Spinal cord (tissue), 10 donors: Measurements from ENCODE around the gene MAP4K2. TPM values are rescaled to one million over a fixed set of nuclear protein-coding genes. Genes with fewer than 3 reads are reported as not detected.

Experiments
- DNase-seq, 6 donors: peaks; one replicate each; pipeline versions ENCODE4 v3.0.0 to v3.0.0-alpha.2; 2013 to 2015; ENCODE audit warnings: low spot score in 6 of 6, low read depth in 4 of 6
- H3K27ac ChIP-seq: one replicate; pipeline ENCODE4 v1.5.1; 2013; ENCODE audit warnings: low read depth, low read length, control low read depth
- H3K27me3 ChIP-seq: one replicate; pipeline ENCODE4 v1.6.1; 2013; ENCODE audit warnings: low read length; ENCODE audit not compliant: control insufficient read depth, insufficient read depth
- H3K36me3 ChIP-seq: one replicate; pipeline ENCODE4 v1.6.1; 2013; ENCODE audit warnings: low read length; ENCODE audit not compliant: control insufficient read depth, insufficient read depth
- H3K4me1 ChIP-seq: one replicate; pipeline ENCODE4 v1.6.1; 2013; ENCODE audit warnings: low read length; ENCODE audit not compliant: control insufficient read depth, insufficient read depth
- H3K4me3 ChIP-seq: one replicate; pipeline ENCODE4 v1.5.1; 2013; ENCODE audit warnings: low read depth, low read length, control low read depth
- H3K9me3 ChIP-seq: one replicate; pipeline ENCODE4 v1.6.1; 2013; ENCODE audit warnings: low read length; ENCODE audit not compliant: control insufficient read depth, insufficient read depth
- WGBS: methylation state at CpG from one replicate; pipeline ENCODE4 v1.1.5; 2013; ENCODE audit warnings: missing lambda C conversion rate; ENCODE audit not compliant: insufficient coverage; 5-methylcytosine and 5-hydroxymethylcytosine counted together
- polyA plus RNA-seq, 2 donors: library from polyadenylated mRNA; unstranded; fragments of 120-200 nt; gene quantifications; one replicate each; pipeline ENCODE4 v1.2.1, GENCODE V29; 2013; ENCODE audit not compliant: insufficient read length in 2 of 2
- total RNA-seq, 2 donors: library from RNA; depleted of rRNA in 1 of 2; stranded (reverse); fragments of 120-200 nt in 1 of 2; fragments of >200 nt in 1 of 2; gene quantifications; one replicate each; pipeline versions ENCODE4 v1.2.3 to v1.2.4, GENCODE V29; 2013 to 2014
- donor health status: healthy.

Gene MAP4K2
- total and polyA plus RNA-seq, 4 donors, result 15.3 to 47.7 (median 31.1) TPM

GRCh38 chr11:64755681-64756361, 47.2 kb downstream of the MAP4K2 start:
- Histone ChIP-seq H3K4me3 (no peak overlapping the region), H3K27me3 (no peaks in the 10 kb centered on the region), H3K27ac (no peak overlapping the region), H3K9me3 (no peaks in the 10 kb centered on the region), H3K36me3 (peaks cover 26% of the 10 kb centered on the region), H3K4me1 (peaks cover 24% of the 10 kb centered on the region)
- 69% methylated on average over 7 of the region's 13 CpGs for WGBS
- no peak for DNase-seq

- H3K4me3 ChIP-seq, result no peak overlapping the region
- WGBS, result 88% methylated on average over 21 of the region's 21 CpGs
- no peak overlapping the region for H3K27ac ChIP-seq
- H3K27me3 ChIP-seq, result no peaks in the 10 kb centered on the region
- no peak for DNase-seq
- H3K4me1 ChIP-seq, result peaks cover 17% of the 10 kb centered on the region
- H3K9me3 ChIP-seq, result no peaks in the 10 kb centered on the region
- peaks cover 23% of the 10 kb centered on the region for H3K36me3 ChIP-seq
Measured at GRCh38 chr11:64754919-64755662, 47.9 kb downstream of the MAP4K2 start.

- Histone ChIP-seq H3K27ac (no peak overlapping the region), H3K9me3 (no peaks in the 10 kb centered on the region), H3K36me3 (peaks cover 17% of the 10 kb centered on the region), H3K4me1 (peaks cover 9% of the 10 kb centered on the region), H3K4me3 (no peak overlapping the region), H3K27me3 (no peaks in the 10 kb centered on the region)
- no peak for DNase-seq
- 88% methylated on average over 23 of the region's 26 CpGs for WGBS
Measured at GRCh38 chr11:64754124-64754918, 48.7 kb downstream of the MAP4K2 start.

- H3K4me1 ChIP-seq, result peaks cover 2% of the 10 kb centered on the region
- H3K27ac ChIP-seq, result no peak overlapping the region
- no peaks in the 10 kb centered on the region for H3K9me3 ChIP-seq
- 96% methylated on average over 35 of the region's 43 CpGs for whole genome bisulfite sequencing
- no peaks in the 10 kb centered on the region for H3K27me3 ChIP-seq
- peaks cover 17% of the 10 kb centered on the region for H3K36me3 ChIP-seq
- no peak for DNase-seq
- H3K4me3 ChIP-seq, result no peak overlapping the region
Measured at GRCh38 chr11:64753380-64754123, 49.5 kb downstream of the MAP4K2 start.

GRCh38 chr11:64753019-64753379, 50.0 kb downstream of the MAP4K2 start:
- Histone ChIP-seq H3K4me1 (no peaks in the 10 kb centered on the region), H3K9me3 (no peaks in the 10 kb centered on the region), H3K27me3 (no peaks in the 10 kb centered on the region), H3K4me3 (no peak overlapping the region), H3K27ac (no peak overlapping the region), H3K36me3 (peaks cover 17% of the 10 kb centered on the region)
- 81% methylated on average over 7 of the region's 7 CpGs for WGBS
- no peak for DNase-seq

- Histone ChIP-seq H3K9me3 (no peaks in the 10 kb centered on the region), H3K4me1 (no peaks in the 10 kb centered on the region), H3K27ac (no peak overlapping the region), H3K27me3 (no peaks in the 10 kb centered on the region), H3K36me3 (peaks cover 17% of the 10 kb centered on the region), H3K4me3 (no peak overlapping the region)
- peak in 1 of 6 donors; percentile 31 for DNase-seq
- WGBS, result 58% methylated on average over 14 of the region's 14 CpGs
Measured at GRCh38 chr11:64752175-64752970, 50.6 kb downstream of the MAP4K2 start.

- DNase-seq, result no peak
- Histone ChIP-seq H3K9me3 (no peaks in the 10 kb centered on the region), H3K27ac (no peak overlapping the region), H3K4me1 (peaks cover 2% of the 10 kb centered on the region), H3K27me3 (no peaks in the 10 kb centered on the region), H3K4me3 (no peak overlapping the region), H3K36me3 (peaks cover 17% of the 10 kb centered on the region)
- WGBS, result 83% methylated on average over 8 of the region's 9 CpGs
Measured at GRCh38 chr11:64751580-64751979, 51.4 kb downstream of the MAP4K2 start.

- WGBS, result 92% methylated on average over 9 of the region's 9 CpGs
- Histone ChIP-seq H3K9me3 (no peaks in the 10 kb centered on the region), H3K36me3 (peaks cover 17% of the 10 kb centered on the region), H3K27me3 (no peaks in the 10 kb centered on the region), H3K4me3 (no peak overlapping the region), H3K4me1 (peaks cover 6% of the 10 kb centered on the region), H3K27ac (no peak overlapping the region)
- no peak for DNase-seq
Measured at GRCh38 chr11:64751136-64751535, 51.9 kb downstream of the MAP4K2 start.
